ENCODE data around the gene ZFPL1. TPM values are rescaled to one million over a fixed set of nuclear protein-coding genes. Genes with fewer than 3 reads are reported as not detected.

The ZFPL1 gene
- polyA plus RNA-seq (2013) = 66.5 and 69.3 TPM in 2 replicates

DNA sequence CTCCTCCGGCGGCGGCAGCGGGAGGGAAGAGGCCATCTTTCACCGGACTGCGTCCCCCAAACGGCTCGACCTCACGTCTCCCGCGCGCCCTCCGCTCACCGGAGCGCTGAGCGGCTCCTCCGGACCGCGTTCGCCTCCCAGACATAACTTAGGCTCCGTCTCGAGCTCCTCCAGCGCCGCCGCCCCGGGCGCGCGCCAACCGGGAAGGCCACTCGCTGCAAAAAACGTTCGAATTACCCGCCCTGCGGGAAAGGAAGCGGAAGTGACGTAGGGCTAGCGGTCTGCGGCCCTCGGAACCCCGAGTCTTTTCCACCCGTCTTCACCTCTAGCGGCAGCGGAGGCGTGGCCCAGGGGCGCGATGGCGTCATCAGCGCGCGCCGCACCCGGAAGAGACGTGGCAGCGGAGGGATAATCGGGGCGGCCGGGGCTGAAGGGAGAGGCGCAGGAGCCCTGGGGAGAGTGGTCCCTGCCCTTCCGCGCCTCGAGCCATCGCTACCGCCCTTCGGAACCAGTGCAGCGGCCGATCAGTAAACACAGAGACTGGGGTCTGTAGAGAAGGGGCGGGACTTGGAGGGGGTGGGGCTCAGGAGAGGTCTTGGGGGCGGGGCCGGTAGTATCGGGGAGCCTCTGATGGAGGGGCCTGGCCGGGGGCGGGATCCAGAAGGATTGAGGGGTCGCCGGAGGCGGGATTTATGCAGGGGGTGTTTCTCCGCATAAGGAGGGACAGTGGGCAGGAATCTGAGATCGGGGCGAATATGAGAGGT lies at the start of gene ZFPL1, which contains the start of gene CDCA5:
Gene ZFPL1 (plus strand): TSS at position 389 of the 764 bp plus-strand sequence. CDS start 477 bp downstream, outside the sequence.
Gene CDCA5 (minus strand): TSS at position 207 of the 764 bp plus-strand sequence. CDS start 62 bp downstream, at position 145.
- peak within 1 kb of the TSS; percentile 97 for H3K4me3 ChIP-seq (ENCODE audit: low read depth, low read length)
- H3K79me1 ChIP-seq (ENCODE audit: low read length) = peaks cover 9% of the 10 kb centered on the region
- H2BK5ac ChIP-seq (ENCODE audit: low read depth, low read length, poor library complexity) = peak within 1 kb of the TSS; percentile 81
- peak; percentile 94 to 98 for DNase-seq
- peak within 1 kb of the TSS; percentile 100 for H2AK5ac ChIP-seq (ENCODE audit: low read length)
- H3K9me3 ChIP-seq (ENCODE audit: insufficient read depth, low read depth, low read length) = no peaks in the 10 kb centered on the region
- peak within 1 kb of the TSS; percentile 87 for H2AFZ ChIP-seq (ENCODE audit: insufficient read depth, low read length, poor library complexity)
- H4K12ac ChIP-seq (ENCODE audit: low read depth, low read length) = peak within 1 kb of the TSS; percentile 95
- H3K27ac ChIP-seq (ENCODE audit: low read depth, low read length) = peak within 1 kb of the TSS; percentile 88
- H3K18ac ChIP-seq (ENCODE audit: low read length) = peak within 1 kb of the TSS; percentile 94
- H3K36me3 ChIP-seq (ENCODE audit: control insufficient read depth in 1 of 2, insufficient read depth in 2 of 2, low read length in 2 of 2) = peaks cover 42 to 58% of the 10 kb centered on the region in 2 experiments
- no peaks in the 10 kb centered on the region for H3K27me3 ChIP-seq (ENCODE audit: insufficient read depth, low read length)
- no peak within 1 kb of the TSS for H3K23ac ChIP-seq (ENCODE audit: low read length)
- H4K8ac ChIP-seq (ENCODE audit: low read depth, low read length) = peak within 1 kb of the TSS; percentile 95
- H2BK12ac ChIP-seq (ENCODE audit: low read length) = peak within 1 kb of the TSS; percentile 30
- H4K91ac ChIP-seq (ENCODE audit: low read depth, low read length) = peak within 1 kb of the TSS; percentile 89
- H2BK120ac ChIP-seq (ENCODE audit: insufficient read depth, low read length, poor library complexity) = peak within 1 kb of the TSS; percentile 63
- peaks cover 12% of the 10 kb centered on the region for H3K79me2 ChIP-seq (ENCODE audit: control insufficient read depth, insufficient read depth, low read length, poor library complexity)
- peak within 1 kb of the TSS; percentile 73 for H3K4me2 ChIP-seq (ENCODE audit: low read length)
- peak within 1 kb of the TSS; percentile 82 for H3K9ac ChIP-seq (ENCODE audit: low read length)
- H3K4me1 ChIP-seq (ENCODE audit: control insufficient read depth in 1 of 2, insufficient read depth in 2 of 2, low read length in 2 of 2) = peaks cover 10 to 11% of the 10 kb centered on the region in 2 experiments
- no CpG with 5 or more reads among the region's 79 CpGs for WGBS (ENCODE audit: extremely low coverage, insufficient coverage, insufficient read length)
- peak within 1 kb of the TSS; percentile 98 for H3K4ac ChIP-seq (ENCODE audit: low read depth, low read length)
- H3K14ac ChIP-seq (ENCODE audit: low read length) = peak within 1 kb of the TSS; percentile 92

DNA sequence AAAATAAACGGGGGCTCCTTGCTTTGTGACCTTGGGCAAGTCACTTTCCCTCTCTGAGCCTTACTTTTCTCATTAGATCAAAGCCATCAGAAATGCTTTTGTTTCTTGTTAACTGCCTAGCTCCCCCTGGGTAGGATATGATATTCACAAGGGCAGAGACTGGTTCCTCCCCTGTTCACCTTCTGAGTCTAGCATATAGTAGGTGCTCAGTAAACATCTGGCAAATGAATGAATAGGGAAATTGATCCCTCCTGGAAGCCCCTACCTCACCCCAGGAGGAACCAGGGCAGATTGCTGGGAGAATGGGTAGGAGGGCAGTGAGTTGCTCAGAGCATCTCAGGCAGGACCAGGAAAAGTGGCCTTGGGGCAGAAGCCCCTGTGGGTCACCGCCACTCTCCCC lies 49.6 kb upstream of the ZFPL1 start:
- no CpG with 5 or more reads among the region's 2 CpGs for WGBS (ENCODE audit: extremely low coverage, insufficient coverage, insufficient read length)
- Histone ChIP-seq H3K36me3 (ENCODE audit: control insufficient read depth in 1 of 2, insufficient read depth in 2 of 2, low read length in 2 of 2) (peaks cover 26 to 27% of the 10 kb centered on the region in 2 experiments), H3K18ac (ENCODE audit: low read length) (no peak overlapping the region), H2BK5ac (ENCODE audit: low read depth, low read length, poor library complexity) (no peak overlapping the region), H4K12ac (ENCODE audit: low read depth, low read length) (no peak overlapping the region), H3K4me2 (ENCODE audit: low read length) (no peak overlapping the region), H2AFZ (ENCODE audit: insufficient read depth, low read length, poor library complexity) (no peak overlapping the region), H3K27ac (ENCODE audit: low read depth, low read length) (no peak overlapping the region), H3K4me3 (ENCODE audit: low read depth, low read length) (no peak overlapping the region), H3K9me3 (ENCODE audit: insufficient read depth, low read depth, low read length) (no peaks in the 10 kb centered on the region), H2BK12ac (ENCODE audit: low read length) (no peak overlapping the region), H3K79me1 (ENCODE audit: low read length) (no peaks in the 10 kb centered on the region), H3K4me1 (ENCODE audit: control insufficient read depth in 1 of 2, insufficient read depth in 2 of 2, low read length in 2 of 2) (no peaks in the 10 kb centered on the region), H3K79me2 (ENCODE audit: control insufficient read depth, insufficient read depth, low read length, poor library complexity) (no peaks in the 10 kb centered on the region), H4K8ac (ENCODE audit: low read depth, low read length) (no peak overlapping the region), H2BK120ac (ENCODE audit: insufficient read depth, low read length, poor library complexity) (no peak overlapping the region), H3K27me3 (ENCODE audit: insufficient read depth, low read length) (no peaks in the 10 kb centered on the region), H2AK5ac (ENCODE audit: low read length) (no peak overlapping the region), H3K14ac (ENCODE audit: low read length) (no peak overlapping the region), H3K4ac (ENCODE audit: low read depth, low read length) (no peak overlapping the region), H3K23ac (ENCODE audit: low read length) (no peak overlapping the region), H4K91ac (ENCODE audit: low read depth, low read length) (no peak overlapping the region), H3K9ac (ENCODE audit: low read length) (no peak overlapping the region)
- no peak for DNase-seq

DNA sequence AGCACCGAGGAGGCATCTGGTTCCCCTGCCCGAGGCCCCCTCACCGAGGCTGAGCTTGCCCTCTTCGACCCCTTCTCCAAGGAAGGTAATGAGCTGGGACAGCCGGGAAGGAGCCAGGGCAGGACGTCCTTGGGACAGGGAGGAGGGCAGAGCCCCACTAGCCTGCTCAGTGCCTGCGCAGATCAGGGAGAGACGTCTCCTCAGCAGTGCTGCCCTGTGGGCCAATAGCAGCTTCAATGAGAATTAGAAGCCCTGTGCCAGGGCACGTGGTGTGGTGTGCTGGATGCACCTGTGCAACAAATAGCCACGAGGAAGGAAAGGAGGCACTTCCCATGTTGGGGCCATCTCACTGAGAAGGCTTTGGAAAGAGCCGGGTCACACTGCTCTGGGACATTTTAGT lies 48.4 kb upstream of the ZFPL1 start:
- Histone ChIP-seq H3K14ac (ENCODE audit: low read length) (no peak overlapping the region), H3K9me3 (ENCODE audit: insufficient read depth, low read depth, low read length) (no peaks in the 10 kb centered on the region)
- no CpG with 5 or more reads among the region's 11 CpGs for WGBS (ENCODE audit: extremely low coverage, insufficient coverage, insufficient read length)

DNA sequence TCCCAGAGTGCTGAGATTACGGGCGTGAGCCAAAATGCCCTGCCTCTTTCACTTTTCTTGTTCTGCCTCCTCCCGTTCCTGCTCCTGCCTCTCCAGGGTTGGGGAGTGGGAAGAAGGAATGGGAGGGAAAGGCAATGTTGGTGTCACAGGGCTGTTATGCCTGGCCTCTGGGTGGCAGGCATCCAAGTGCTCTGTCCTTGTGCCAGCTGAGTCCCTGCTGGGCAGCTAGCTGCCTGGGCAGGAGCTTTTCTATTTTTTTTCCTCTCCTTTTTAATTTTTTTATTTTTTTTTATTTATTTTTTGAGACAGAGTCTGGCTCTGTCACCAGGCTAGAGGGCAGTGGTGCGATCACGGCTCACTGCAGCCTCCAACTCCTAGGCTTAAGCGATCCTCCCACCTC lies 47.1 kb upstream of the ZFPL1 start:
- no CpG with 5 or more reads among the region's 6 CpGs for WGBS (ENCODE audit: extremely low coverage, insufficient coverage, insufficient read length)
- no peak overlapping the region for H2BK5ac ChIP-seq (ENCODE audit: low read depth, low read length, poor library complexity)

More for the DNA sequence above, 48.4 kb upstream of the ZFPL1 start:
- H3K36me3 ChIP-seq (ENCODE audit: control insufficient read depth in 1 of 2, insufficient read depth in 2 of 2, low read length in 2 of 2) = peaks cover 29 to 30% of the 10 kb centered on the region in 2 experiments
- no peaks in the 10 kb centered on the region for H3K79me1 ChIP-seq (ENCODE audit: low read length)
- no peak overlapping the region for H4K8ac ChIP-seq (ENCODE audit: low read depth, low read length)
- no peak overlapping the region for H3K4me3 ChIP-seq (ENCODE audit: low read depth, low read length)
- no peak overlapping the region for H3K4ac ChIP-seq (ENCODE audit: low read depth, low read length)
- no peak for DNase-seq
- no peak overlapping the region for H3K18ac ChIP-seq (ENCODE audit: low read length)
- no peak overlapping the region for H2AK5ac ChIP-seq (ENCODE audit: low read length)
- H2AFZ ChIP-seq (ENCODE audit: insufficient read depth, low read length, poor library complexity) = no peak overlapping the region
- no peak overlapping the region for H3K4me2 ChIP-seq (ENCODE audit: low read length)
- no peaks in the 10 kb centered on the region for H3K79me2 ChIP-seq (ENCODE audit: control insufficient read depth, insufficient read depth, low read length, poor library complexity)
- H4K12ac ChIP-seq (ENCODE audit: low read depth, low read length) = no peak overlapping the region
- no peaks in the 10 kb centered on the region for H3K27me3 ChIP-seq (ENCODE audit: insufficient read depth, low read length)
- no peak overlapping the region for H4K91ac ChIP-seq (ENCODE audit: low read depth, low read length)
- no peak overlapping the region for H3K23ac ChIP-seq (ENCODE audit: low read length)
- H3K4me1 ChIP-seq (ENCODE audit: control insufficient read depth in 1 of 2, insufficient read depth in 2 of 2, low read length in 2 of 2) = no peaks in the 10 kb centered on the region
- no peak overlapping the region for H2BK12ac ChIP-seq (ENCODE audit: low read length)
- H3K9ac ChIP-seq (ENCODE audit: low read length) = peak overlapping the region; percentile 14
- H3K27ac ChIP-seq (ENCODE audit: low read depth, low read length) = no peak overlapping the region
- H2BK5ac ChIP-seq (ENCODE audit: low read depth, low read length, poor library complexity) = no peak overlapping the region
- H2BK120ac ChIP-seq (ENCODE audit: insufficient read depth, low read length, poor library complexity) = no peak overlapping the region

More for the DNA sequence above, 47.1 kb upstream of the ZFPL1 start:
- H3K9me3 ChIP-seq (ENCODE audit: insufficient read depth, low read depth, low read length) = no peaks in the 10 kb centered on the region
- DNase-seq = no peak
- H3K27me3 ChIP-seq (ENCODE audit: insufficient read depth, low read length) = no peaks in the 10 kb centered on the region
- H2BK12ac ChIP-seq (ENCODE audit: low read length) = no peak overlapping the region
- no peak overlapping the region for H3K14ac ChIP-seq (ENCODE audit: low read length)
- H3K4me1 ChIP-seq (ENCODE audit: control insufficient read depth in 1 of 2, insufficient read depth in 2 of 2, low read length in 2 of 2) = peaks cover 2 to 3% of the 10 kb centered on the region in 2 experiments
- no peak overlapping the region for H4K8ac ChIP-seq (ENCODE audit: low read depth, low read length)
- no peak overlapping the region for H3K18ac ChIP-seq (ENCODE audit: low read length)
- no peak overlapping the region for H3K4me3 ChIP-seq (ENCODE audit: low read depth, low read length)
- H3K79me2 ChIP-seq (ENCODE audit: control insufficient read depth, insufficient read depth, low read length, poor library complexity) = peaks cover 9% of the 10 kb centered on the region
- peaks cover 29 to 30% of the 10 kb centered on the region in 2 experiments for H3K36me3 ChIP-seq (ENCODE audit: control insufficient read depth in 1 of 2, insufficient read depth in 2 of 2, low read length in 2 of 2)
- H2AK5ac ChIP-seq (ENCODE audit: low read length) = no peak overlapping the region
- no peak overlapping the region for H3K23ac ChIP-seq (ENCODE audit: low read length)
- H4K12ac ChIP-seq (ENCODE audit: low read depth, low read length) = no peak overlapping the region
- H4K91ac ChIP-seq (ENCODE audit: low read depth, low read length) = no peak overlapping the region
- peaks cover 9% of the 10 kb centered on the region for H3K79me1 ChIP-seq (ENCODE audit: low read length)
- no peak overlapping the region for H3K27ac ChIP-seq (ENCODE audit: low read depth, low read length)
- H2AFZ ChIP-seq (ENCODE audit: insufficient read depth, low read length, poor library complexity) = no peak overlapping the region
- H2BK120ac ChIP-seq (ENCODE audit: insufficient read depth, low read length, poor library complexity) = no peak overlapping the region
- H3K4me2 ChIP-seq (ENCODE audit: low read length) = no peak overlapping the region
- H3K4ac ChIP-seq (ENCODE audit: low read depth, low read length) = no peak overlapping the region
- no peak overlapping the region for H3K9ac ChIP-seq (ENCODE audit: low read length)

Data from trophoblast cell (in vitro differentiated cells and primary cell).